Measurements from ENCODE around the gene DLX6.

Gene DLX6

GRCh38 chr7:97011536-97012364 lies 6.4 kb downstream of the DLX6 start:
- DNase-seq (ENCODE audit: low spot score), result no peak

- DNase-seq (ENCODE audit: low spot score), result no peak
Observed at GRCh38 chr7:97012365-97013133, 7.2 kb downstream of the DLX6 start.

GRCh38 chr7:97013134-97013844 lies 7.9 kb downstream of the DLX6 start:
- no peak for DNase-seq (ENCODE audit: low spot score)

GRCh38 chr7:97013845-97014134 lies 8.4 kb downstream of the DLX6 start:
- DNase-seq (ENCODE audit: low spot score), result no peak

GRCh38 chr7:97014145-97014750 lies 8.9 kb downstream of the DLX6 start:
- DNase-seq (ENCODE audit: low spot score), result no peak

GRCh38 chr7:97015279-97015678 lies 9.9 kb downstream of the DLX6 start:
- DNase-seq (ENCODE audit: low spot score), result no peak

- DNase-seq (ENCODE audit: low spot score), result no peak
Observed at GRCh38 chr7:97015756-97016380, 10.5 kb downstream of the DLX6 start.

GRCh38 chr7:97016381-97017191 lies 11.2 kb downstream of the DLX6 start:
- DNase-seq (ENCODE audit: low spot score), result no peak

GRCh38 chr7:97017192-97018125 lies 12.1 kb downstream of the DLX6 start:
- no peak for DNase-seq (ENCODE audit: low spot score)

GRCh38 chr7:97018126-97018601 lies 12.8 kb downstream of the DLX6 start:
- no peak for DNase-seq (ENCODE audit: low spot score)

- DNase-seq (ENCODE audit: low spot score), result no peak
Observed at GRCh38 chr7:97018791-97019531, 13.6 kb downstream of the DLX6 start.

GRCh38 chr7:97019710-97020225 lies 14.4 kb downstream of the DLX6 start:
- DNase-seq (ENCODE audit: low spot score), result no peak

GRCh38 chr7:97020601-97020995 lies 15.2 kb downstream of the DLX6 start:
- DNase-seq (ENCODE audit: low spot score), result no peak

GRCh38 chr7:97020996-97021746 lies 15.8 kb downstream of the DLX6 start:
- no peak for DNase-seq (ENCODE audit: low spot score)

GRCh38 chr7:97021747-97022490 lies 16.6 kb downstream of the DLX6 start:
- no peak for DNase-seq (ENCODE audit: low spot score)

- DNase-seq (ENCODE audit: low spot score), result no peak
Observed at GRCh38 chr7:97022491-97023306, 17.3 kb downstream of the DLX6 start.

Data from CD4-positive, alpha-beta T cell treated with Interleukin-6 at 100 ng/mL for 8 hours (primary cell).